Measurements from ENCODE around the gene EHBP1L1.

- TF ChIP-seq CTCF (IDR thresholded peaks at IDR 0.05; ENCODE audit: borderline replicate concordance, extremely low read depth, low read length, poor library complexity, severe bottlenecking), result no peak
- no peak for TF ChIP-seq EZH2 (IDR thresholded peaks at IDR 0.05; ENCODE audit: borderline replicate concordance, low read depth, low read length, severe bottlenecking)
These were observed 45.6 kb downstream of the EHBP1L1 start for GRCh38 chr11:65621460-65621859.

Data from DND-41 (cell line).